CD14-positive monocyte (primary cell): Measurements from ENCODE around the gene ZBTB6. TPM values are rescaled to one million over a fixed set of nuclear protein-coding genes. Genes with fewer than 3 reads are reported as not detected.

ENCODE experiments used
- DNase-seq, 3 donors: peaks; one replicate each; pipeline ENCODE4 v3.0.0-alpha.2; 2011 to 2022
- H2AFZ ChIP-seq: 2 replicates; pipeline ENCODE4 v1.6.0; 2012; ENCODE audit warnings: mild to moderate bottlenecking, low read depth, low read length, inconsistent platforms; ENCODE audit not compliant: insufficient read depth, poor library complexity, severe bottlenecking
- H3K27ac ChIP-seq, 2 donors: 1 replicate in 1 of 2; 2 replicates in 1 of 2; pipeline ENCODE4 v1.5.1; 2012 to 2013; ENCODE audit warnings: low read length in 2 of 2, control low read depth in 1 of 2, inconsistent platforms in 1 of 2, low read depth in 1 of 2, mild to moderate bottlenecking in 1 of 2
- H3K27me3 ChIP-seq, 2 donors: one replicate each; pipeline versions ENCODE4 v1.6.0 to v1.6.1; 2011 to 2013; ENCODE audit warnings: low read length in 2 of 2; ENCODE audit not compliant: control insufficient read depth in 2 of 2, insufficient read depth in 2 of 2
- H3K36me3 ChIP-seq, 2 donors: replicated peaks in 1 of 2; 1 replicate in 1 of 2; 2 replicates in 1 of 2; pipeline versions ENCODE4 v1.5.1 to v1.6.1; 2012 to 2013; ENCODE audit warnings: low read length in 2 of 2, control low read depth in 1 of 2, inconsistent platforms in 1 of 2, mild to moderate bottlenecking in 1 of 2; ENCODE audit not compliant: insufficient read depth in 2 of 2, control insufficient read depth in 1 of 2
- H3K4me1 ChIP-seq, 2 donors: 1 replicate in 1 of 2; 2 replicates in 1 of 2; pipeline versions ENCODE4 v1.5.1 to v1.6.1; 2012 to 2013; ENCODE audit warnings: low read length in 2 of 2, control low read depth in 1 of 2, inconsistent platforms in 1 of 2, mild to moderate bottlenecking in 1 of 2, moderate library complexity in 1 of 2; ENCODE audit not compliant: insufficient read depth in 2 of 2, control insufficient read depth in 1 of 2
- H3K4me2 ChIP-seq: replicated peaks from 2 replicates; pipeline ENCODE3; 2012; ENCODE audit warnings: low read length, moderate library complexity, mild to moderate bottlenecking; ENCODE audit not compliant: poor library complexity, severe bottlenecking; ENCODE audit errors: extremely low read depth
- H3K4me3 ChIP-seq, 3 experiments: fragments of 200-600 bp in 1 of 3; sonication (generic) in 1 of 3; replicated peaks in 1 of 3; 1 replicate in 2 of 3; 2 replicates in 1 of 3; pipeline ENCODE4 v1.5.1; 2011 to 2013; ENCODE audit warnings: low read length in 3 of 3, mild to moderate bottlenecking in 3 of 3, control low read depth in 2 of 3, low read depth in 2 of 3, inconsistent platforms in 1 of 3, moderate library complexity in 1 of 3
- H3K79me2 ChIP-seq: 2 replicates; pipeline ENCODE4 v1.6.0; 2012; ENCODE audit warnings: mild to moderate bottlenecking, control low read depth, inconsistent platforms, low read length, moderate library complexity; ENCODE audit not compliant: insufficient read depth
- H3K9ac ChIP-seq: 2 replicates; pipeline ENCODE4 v1.6.0; 2017; ENCODE audit warnings: low read length, mild to moderate bottlenecking; ENCODE audit not compliant: insufficient read depth, poor library complexity, severe bottlenecking
- H3K9me3 ChIP-seq, 2 donors: replicated peaks in 1 of 2; 1 replicate in 1 of 2; 2 replicates in 1 of 2; pipeline versions ENCODE4 v1.5.1 to v1.6.1; 2012 to 2013; ENCODE audit warnings: low read length in 2 of 2, control low read depth in 1 of 2; ENCODE audit not compliant: control insufficient read depth in 1 of 2, insufficient read depth in 1 of 2
- H4K20me1 ChIP-seq: 2 replicates; pipeline ENCODE4 v1.6.0; 2012; ENCODE audit warnings: mild to moderate bottlenecking, low read length, control low read depth, moderate library complexity; ENCODE audit not compliant: insufficient read depth
- H3K27ac Mint-ChIP-seq, 7 donors: one replicate each; pipeline ENCODE4 v1.8.0; 2020; ENCODE audit warnings: mild to moderate bottlenecking in 7 of 7, mixed read lengths in 7 of 7, moderate library complexity in 6 of 7, inconsistent platforms in 2 of 7
- H3K27me3 Mint-ChIP-seq, 3 donors: one replicate each; pipeline ENCODE4 v1.8.0; 2021 to 2022; ENCODE audit warnings: low read depth in 3 of 3, mild to moderate bottlenecking in 3 of 3, mixed read lengths in 3 of 3, moderate library complexity in 3 of 3, inconsistent platforms in 1 of 3
- H3K36me3 Mint-ChIP-seq, 2 donors: one replicate each; pipeline ENCODE4 v1.8.0; 2020; ENCODE audit warnings: mixed read lengths in 2 of 2, inconsistent platforms in 1 of 2, mild to moderate bottlenecking in 1 of 2
- H3K4me1 Mint-ChIP-seq: one replicate; pipeline ENCODE4 v1.8.0; 2020; ENCODE audit warnings: mild to moderate bottlenecking, mixed read lengths
- H3K4me3 Mint-ChIP-seq, 2 donors: one replicate each; pipeline ENCODE4 v1.8.0; 2020; ENCODE audit warnings: mild to moderate bottlenecking in 2 of 2, mixed read lengths in 2 of 2, moderate library complexity in 1 of 2
- H3K9me3 Mint-ChIP-seq, 7 donors: one replicate each; pipeline ENCODE4 v1.8.0; 2020 to 2022; ENCODE audit warnings: mixed read lengths in 7 of 7, mild to moderate bottlenecking in 6 of 7, moderate library complexity in 6 of 7, inconsistent platforms in 2 of 7
- WGBS: methylation state at CpG from one replicate; pipeline ENCODE4 v1.1.5; 2013; ENCODE audit warnings: missing lambda C conversion rate; ENCODE audit not compliant: insufficient coverage; 5-methylcytosine and 5-hydroxymethylcytosine counted together
- intact Hi-C, 2 donors: fragments of 100-400 bp; cut with micrococcal nuclease; formaldehyde crosslinking; loops; one replicate each; pipeline versions ENCODE4 v1.15.0 to v1.15.1; 2023
- polyA plus RNA-seq, 3 donors: library from polyadenylated mRNA; depleted of rRNA in 1 of 3; unstranded in 2 of 3; stranded (reverse) in 1 of 3; fragments of 300-500 nt in 2 of 3; fragments of >200 nt in 1 of 3; fragmentation: Illumina TruSeq in 2 of 3; gene quantifications; 1 replicate in 2 of 3; 2 replicates in 1 of 3; pipeline ENCODE4 v1.2.3, GENCODE V29; 2012 to 2021
- TF ChIP-seq, protein P1 (sequence below): fragments of 200-600 bp; IDR thresholded peaks from one replicate; pipeline ENCODE4 v1.8.0; 2022; ENCODE audit warnings: antibody characterized with exemption, mild to moderate bottlenecking

The ZBTB6 gene
- polyA plus RNA-seq, 3 donors: 0.64 to 1.7 (median 1.5) TPM

DNA sequence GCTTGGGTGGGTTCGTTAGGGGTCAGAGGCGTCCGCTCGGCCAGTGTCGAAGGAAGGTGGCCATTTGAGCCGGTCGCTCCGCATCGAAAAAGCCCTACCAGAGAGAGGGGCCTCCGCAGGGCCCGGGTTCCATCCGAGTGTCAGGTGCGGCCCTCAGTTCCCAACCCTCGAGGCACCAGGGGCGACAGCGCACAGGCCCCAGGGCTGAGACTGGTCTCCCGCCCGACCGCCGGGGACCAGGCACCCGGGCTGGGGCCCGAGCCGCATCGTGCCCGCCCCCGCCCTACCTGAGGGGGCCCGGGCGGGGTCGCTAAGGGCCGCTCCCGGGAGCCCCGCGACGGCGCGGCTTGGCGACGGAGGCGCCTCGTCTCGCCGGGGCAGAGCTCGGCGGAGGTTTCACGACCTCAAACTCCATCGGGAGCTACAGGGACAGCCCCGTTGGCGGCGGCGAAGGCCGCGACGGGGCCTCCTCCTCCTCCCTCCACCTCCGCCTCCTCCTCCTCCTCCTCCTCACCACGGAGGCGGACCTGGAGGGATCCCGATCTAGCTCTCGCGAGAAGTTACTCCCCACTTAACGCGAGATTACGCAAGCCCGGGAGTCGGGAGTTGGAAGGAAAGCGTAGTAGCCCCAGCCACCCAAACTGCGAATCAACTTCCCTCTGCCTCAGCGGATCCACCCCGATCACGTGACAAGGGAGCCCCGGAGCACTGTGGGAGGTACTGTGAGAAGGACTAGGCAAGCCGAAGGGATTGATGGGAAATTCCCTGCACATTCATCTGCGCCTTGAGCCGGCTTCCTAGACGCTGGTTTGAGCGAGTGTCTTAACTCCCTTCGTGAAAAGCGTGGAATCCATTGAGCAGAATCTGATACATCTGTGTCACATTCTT, 8.1 kb downstream of the ZBTB6 start, which contains the start of gene RC3H2:
Gene RC3H2 (minus strand): TSS at position 537 of the 888 bp plus-strand sequence. CDS start 7,850 bp downstream, outside the sequence.
- Mint-ChIP-seq H3K4me3 (peak within 1 kb of the TSS; percentile 90 to 94), H3K27me3 (peaks cover 0 to 1% (median 0%) of the 10 kb centered on the region in 3 donors), H3K36me3 (peaks cover 10 to 16% of the 10 kb centered on the region in 2 donors), H3K9me3 (no peaks in the 10 kb centered on the region), H3K4me1 (peaks cover 16% of the 10 kb centered on the region), H3K27ac (peak within 1 kb of the TSS; percentile 91 to 96 (median 93))
- peak within 1 kb of the TSS; percentile 63 to 93 (median 71) for H3K4me3 ChIP-seq
- H3K9me3 ChIP-seq: peaks cover 0 to 3% of the 10 kb centered on the region in 2 donors
- peaks cover 19 to 32% of the 10 kb centered on the region in 2 donors for H3K4me1 ChIP-seq
- H3K4me2 ChIP-seq: peak within 1 kb of the TSS; percentile 90
- H2AFZ ChIP-seq: peak within 1 kb of the TSS; percentile 84
- TF ChIP-seq, protein P1, sequence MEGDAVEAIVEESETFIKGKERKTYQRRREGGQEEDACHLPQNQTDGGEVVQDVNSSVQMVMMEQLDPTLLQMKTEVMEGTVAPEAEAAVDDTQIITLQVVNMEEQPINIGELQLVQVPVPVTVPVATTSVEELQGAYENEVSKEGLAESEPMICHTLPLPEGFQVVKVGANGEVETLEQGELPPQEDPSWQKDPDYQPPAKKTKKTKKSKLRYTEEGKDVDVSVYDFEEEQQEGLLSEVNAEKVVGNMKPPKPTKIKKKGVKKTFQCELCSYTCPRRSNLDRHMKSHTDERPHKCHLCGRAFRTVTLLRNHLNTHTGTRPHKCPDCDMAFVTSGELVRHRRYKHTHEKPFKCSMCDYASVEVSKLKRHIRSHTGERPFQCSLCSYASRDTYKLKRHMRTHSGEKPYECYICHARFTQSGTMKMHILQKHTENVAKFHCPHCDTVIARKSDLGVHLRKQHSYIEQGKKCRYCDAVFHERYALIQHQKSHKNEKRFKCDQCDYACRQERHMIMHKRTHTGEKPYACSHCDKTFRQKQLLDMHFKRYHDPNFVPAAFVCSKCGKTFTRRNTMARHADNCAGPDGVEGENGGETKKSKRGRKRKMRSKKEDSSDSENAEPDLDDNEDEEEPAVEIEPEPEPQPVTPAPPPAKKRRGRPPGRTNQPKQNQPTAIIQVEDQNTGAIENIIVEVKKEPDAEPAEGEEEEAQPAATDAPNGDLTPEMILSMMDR: no peak
- peak within 1 kb of the TSS; percentile 98 for H3K9ac ChIP-seq
- DNase-seq: peak; percentile 99 to 100 (median 99)
- no peaks in the 10 kb centered on the region for H4K20me1 ChIP-seq
- H3K36me3 ChIP-seq: peaks cover 1 to 17% of the 10 kb centered on the region in 2 donors
- H3K27me3 ChIP-seq: no peaks in the 10 kb centered on the region
- under 1% methylated on average over 62 of the region's 77 CpGs for WGBS
- H3K79me2 ChIP-seq: peaks cover 50% of the 10 kb centered on the region
- intact Hi-C loops: loop anchor here (2.0 to 10.0 kb wide), 5 partner anchors 36 to 808 kb away; partner anchors contain the start of genes RABGAP1 (in 2 of the 2), MRRF (in 1 of the 2) and RBM18 (in 1 of the 2)
- peak within 1 kb of the TSS; percentile 83 to 90 for H3K27ac ChIP-seq

DNA sequence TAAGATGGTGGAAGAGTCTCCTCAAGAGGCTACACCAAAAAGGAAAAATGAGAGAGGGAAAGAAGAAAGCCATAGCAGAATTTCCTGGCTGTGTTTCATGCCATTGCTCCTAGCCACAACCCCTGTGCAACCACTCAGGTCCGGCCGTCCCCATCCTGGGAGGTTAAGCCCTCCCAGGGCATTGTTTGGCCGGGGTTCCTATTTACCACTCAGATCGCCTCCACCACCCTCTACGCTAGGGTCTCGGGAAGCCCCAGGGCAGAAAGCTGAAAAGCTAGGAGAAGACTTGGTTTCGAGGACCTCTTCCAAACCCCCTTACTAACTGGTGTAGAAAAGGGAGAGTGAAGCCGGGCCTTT, 8.7 kb downstream of the ZBTB6 start:
- H3K36me3 Mint-ChIP-seq: peaks cover 8 to 11% of the 10 kb centered on the region in 2 donors
- H3K4me1 ChIP-seq: peaks cover 19 to 32% of the 10 kb centered on the region in 2 donors

More for the DNA sequence above, 8.7 kb downstream of the ZBTB6 start:
- Histone ChIP-seq H3K79me2 (peaks cover 54% of the 10 kb centered on the region), H3K27me3 (no peaks in the 10 kb centered on the region), H3K9me3 (peaks cover 0 to 3% of the 10 kb centered on the region in 2 donors), H4K20me1 (peaks cover under 1% of the 10 kb centered on the region), H2AFZ (peak overlapping the region; percentile 84), H3K4me2 (peak overlapping the region; percentile 90), H3K4me3 (peak overlapping the region; percentile 63 to 93 (median 71)), H3K9ac (peak overlapping the region; percentile 98), H3K27ac (peak overlapping the region; percentile 83 to 90), H3K36me3 (peaks cover 0 to 11% of the 10 kb centered on the region in 2 donors)
- TF ChIP-seq, protein P1: no peak
- DNase-seq: peak in 2 of 3 donors; percentile 16 to 34
- Mint-ChIP-seq H3K4me3 (peak overlapping the region; percentile 90 to 94), H3K9me3 (no peaks in the 10 kb centered on the region), H3K4me1 (peaks cover 16% of the 10 kb centered on the region), H3K27me3 (peaks cover 0 to 1% (median 0%) of the 10 kb centered on the region in 3 donors), H3K27ac (peak overlapping the region; percentile 91 to 96 (median 92))
- no CpG with 5 or more reads among the region's 8 CpGs for WGBS
- intact Hi-C loops: loop anchor here (2.0 to 10.0 kb wide), 4 partner anchors 36 to 640 kb away; partner anchors contain the start of genes RABGAP1 (in 2 of the 2), MRRF (in 1 of the 2) and RBM18 (in 1 of the 2)
